H9 (cell line): ENCODE measurements around the gene NAP1L5. TPM values are rescaled to one million over a fixed set of nuclear protein-coding genes. Genes with fewer than 3 reads are reported as not detected.

Experiments
- DNase-seq: peaks from one replicate; pipeline ENCODE4 v3.0.0-alpha.2; 2017
- H2AFZ ChIP-seq: one replicate; pipeline ENCODE4 v1.6.1; 2013; ENCODE audit warnings: mild to moderate bottlenecking, low read length, control low read depth, moderate library complexity
- H2AK5ac ChIP-seq: 2 replicates; pipeline ENCODE4 v1.6.1; 2013; ENCODE audit warnings: low read length, control low read depth, mixed read lengths; ENCODE audit not compliant: insufficient read length
- H2BK120ac ChIP-seq: one replicate; pipeline ENCODE4 v1.6.1; 2013; ENCODE audit warnings: low read depth, mild to moderate bottlenecking, low read length, control low read depth, inconsistent platforms; ENCODE audit not compliant: poor library complexity, severe bottlenecking
- H2BK12ac ChIP-seq: 2 replicates; pipeline ENCODE4 v1.6.1; 2013; ENCODE audit warnings: low read length, control low read depth, mixed read lengths, low read depth; ENCODE audit not compliant: insufficient read length
- H2BK15ac ChIP-seq: 2 replicates; pipeline ENCODE4 v1.6.1; 2013; ENCODE audit warnings: low read depth, low read length, control low read depth
- H2BK20ac ChIP-seq: one replicate; pipeline ENCODE4 v1.6.1; 2013; ENCODE audit warnings: low read depth, mild to moderate bottlenecking, low read length, control low read depth, inconsistent platforms; ENCODE audit not compliant: poor library complexity, severe bottlenecking
- H2BK5ac ChIP-seq: 2 replicates; pipeline ENCODE4 v1.6.1; 2013; ENCODE audit warnings: low read length, control low read depth, mixed read lengths; ENCODE audit not compliant: insufficient read length
- H3K14ac ChIP-seq: 2 replicates; pipeline ENCODE4 v1.6.1; 2013; ENCODE audit warnings: low read length, control low read depth; ENCODE audit not compliant: insufficient read depth
- H3K18ac ChIP-seq: 2 replicates; pipeline ENCODE4 v1.6.1; 2013; ENCODE audit warnings: low read depth, mild to moderate bottlenecking, mixed read lengths, low read length, control low read depth; ENCODE audit not compliant: insufficient read length
- H3K23ac ChIP-seq: 2 replicates; pipeline ENCODE4 v1.6.1; 2013; ENCODE audit warnings: low read length, control low read depth, mixed read lengths, low read depth; ENCODE audit not compliant: insufficient read length
- H3K23me2 ChIP-seq: 2 replicates; pipeline ENCODE4 v1.6.1; 2013; ENCODE audit warnings: low read depth, mild to moderate bottlenecking, mixed read lengths, low read length, control low read depth; ENCODE audit not compliant: insufficient read length, poor library complexity, severe bottlenecking
- H3K27ac ChIP-seq: 2 replicates; pipeline ENCODE4 v1.5.1; 2013; ENCODE audit warnings: low read length, control low read depth, mixed read lengths, low read depth; ENCODE audit not compliant: insufficient read length
- H3K27me3 ChIP-seq: 2 replicates; pipeline ENCODE4 v1.6.1; 2013; ENCODE audit warnings: low read length, control low read depth, inconsistent platforms; ENCODE audit not compliant: insufficient read depth
- H3K4ac ChIP-seq: 2 replicates; pipeline ENCODE4 v1.6.1; 2013; ENCODE audit warnings: low read depth, mild to moderate bottlenecking, control low read depth, inconsistent platforms, low read length, moderate library complexity
- H3K4me1 ChIP-seq: 2 replicates; pipeline ENCODE4 v1.6.1; 2013; ENCODE audit warnings: low read length, control low read depth, inconsistent platforms; ENCODE audit not compliant: insufficient read depth
- H3K4me2 ChIP-seq: 2 replicates; pipeline ENCODE4 v1.6.1; 2013; ENCODE audit warnings: low read length, control low read depth, mixed read lengths; ENCODE audit not compliant: insufficient read length, insufficient read depth
- H3K56ac ChIP-seq: 2 replicates; pipeline ENCODE4 v1.6.1; 2013; ENCODE audit warnings: low read depth, mild to moderate bottlenecking, mixed read lengths, low read length, control low read depth; ENCODE audit not compliant: insufficient read length
- H3K79me1 ChIP-seq: 2 replicates; pipeline ENCODE4 v1.6.1; 2013; ENCODE audit warnings: low read depth, mild to moderate bottlenecking, moderate library complexity, low read length, control low read depth, inconsistent platforms; ENCODE audit not compliant: insufficient read depth, poor library complexity, severe bottlenecking
- H3K79me2 ChIP-seq: 2 replicates; pipeline ENCODE4 v1.6.1; 2013; ENCODE audit warnings: low read length, control low read depth, inconsistent platforms; ENCODE audit not compliant: insufficient read depth
- H3K9ac ChIP-seq: 2 replicates; pipeline ENCODE4 v1.6.1; 2013; ENCODE audit warnings: low read length, control low read depth, mixed read lengths; ENCODE audit not compliant: insufficient read length; ENCODE audit errors: extremely low read depth
- H3K9me3 ChIP-seq: one replicate; pipeline ENCODE4 v1.6.1; 2013; ENCODE audit warnings: low read depth, low read length, inconsistent platforms; ENCODE audit not compliant: control insufficient read depth
- H3T11ph ChIP-seq: one replicate; pipeline ENCODE4 v1.6.1; 2013; ENCODE audit warnings: mild to moderate bottlenecking, low read length, control low read depth, inconsistent platforms
- H4K20me1 ChIP-seq: one replicate; pipeline ENCODE4 v1.6.1; 2013; ENCODE audit not compliant: control insufficient read depth, insufficient read length, insufficient read depth
- H4K5ac ChIP-seq: 2 replicates; pipeline ENCODE4 v1.6.1; 2013; ENCODE audit warnings: low read depth, mild to moderate bottlenecking, mixed read lengths, low read length, control low read depth; ENCODE audit not compliant: insufficient read length
- H4K8ac ChIP-seq: replicated peaks from 2 replicates; pipeline ENCODE4 v1.6.1; 2013; ENCODE audit warnings: low read length, control low read depth, mixed read lengths, low read depth; ENCODE audit not compliant: insufficient read length
- H4K91ac ChIP-seq: 2 replicates; pipeline ENCODE4 v1.6.1; 2013; ENCODE audit warnings: low read depth, mild to moderate bottlenecking, moderate library complexity, mixed read lengths, low read length, control low read depth; ENCODE audit not compliant: insufficient read length
- H3K27ac Mint-ChIP-seq, 3 experiments: 2 replicates in 2 of 3; 3 replicates in 1 of 3; pipeline ENCODE4 v1.8.0; 2020 to 2021; ENCODE audit warnings: mixed read lengths in 3 of 3, mild to moderate bottlenecking in 1 of 3, moderate library complexity in 1 of 3
- H3K27me3 Mint-ChIP-seq: 2 replicates; pipeline ENCODE4 v1.8.0; 2021; ENCODE audit warnings: low read depth, mild to moderate bottlenecking, moderate library complexity, mixed read lengths
- H3K36me3 Mint-ChIP-seq, 3 experiments: 2 replicates in 2 of 3; 3 replicates in 1 of 3; pipeline ENCODE4 v1.8.0; 2020 to 2021; ENCODE audit warnings: low read depth in 3 of 3, mixed read lengths in 3 of 3; ENCODE audit not compliant: insufficient read depth in 1 of 3
- H3K4me1 Mint-ChIP-seq, 2 experiments: 2 replicates each; pipeline ENCODE4 v1.8.0; 2020; ENCODE audit warnings: mixed read lengths in 2 of 2
- H3K4me3 Mint-ChIP-seq, 2 experiments: 2 replicates in 1 of 2; 3 replicates in 1 of 2; pipeline ENCODE4 v1.8.0; 2020 to 2021; ENCODE audit warnings: mild to moderate bottlenecking in 2 of 2, mixed read lengths in 2 of 2, moderate library complexity in 1 of 2
- H3K9me3 Mint-ChIP-seq, 2 experiments: 2 replicates in 1 of 2; 3 replicates in 1 of 2; pipeline ENCODE4 v1.8.0; 2020; ENCODE audit warnings: mild to moderate bottlenecking in 2 of 2, mixed read lengths in 2 of 2, moderate library complexity in 1 of 2
- WGBS: extraction: QIAGEN DNeasy Blood & Tissue Kit; methylation state at CpG from one replicate; pipeline ENCODE4 v1.1.7; 2013; ENCODE audit warnings: missing lambda C conversion rate, low lambda C conversion rate, mixed read lengths; ENCODE audit not compliant: insufficient read length; ENCODE audit errors: extremely low coverage; 5-methylcytosine and 5-hydroxymethylcytosine counted together
- total RNA-seq: library from RNA; stranded (reverse); gene quantifications from 2 replicates; pipeline ENCODE4 v1.2.1, GENCODE V29; 2021
- TF ChIP-seq, protein P1 (sequence below): fragments of 200-600 bp; sonication (generic); conservative IDR thresholded peaks from 3 replicates; pipeline ENCODE4 v1.8.0; 2021; ENCODE audit warnings: antibody characterized with exemption, mild to moderate bottlenecking

Gene NAP1L5
- total RNA-seq, 1 experiment from 2014 or later: 2.2 TPM

DNA sequence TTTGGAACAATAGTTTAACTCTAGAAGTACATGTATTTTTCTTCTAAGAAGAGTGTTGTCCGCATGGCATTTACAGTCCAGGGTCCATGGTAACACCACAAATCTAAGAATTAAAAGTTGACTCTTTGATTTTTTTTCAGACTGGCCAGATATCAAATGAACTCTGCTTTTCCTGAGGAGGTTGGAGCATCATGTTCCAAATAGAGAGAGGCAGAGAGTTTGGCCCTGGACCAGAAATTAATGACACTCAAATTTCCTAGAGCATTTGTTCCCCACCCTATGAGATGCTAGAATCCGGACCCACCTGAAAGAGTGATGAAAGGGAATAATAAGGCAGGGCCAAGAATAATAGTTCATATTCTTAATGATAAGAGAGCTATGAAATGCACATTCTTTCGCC, 47.0 kb upstream of the NAP1L5 start:
- no peak overlapping the region for H2BK15ac ChIP-seq
- no peak overlapping the region for H3K18ac ChIP-seq
- no peak overlapping the region for H2BK12ac ChIP-seq
- no peak overlapping the region for H3K4me2 ChIP-seq
- no peak overlapping the region for H3K27ac ChIP-seq
- no peaks in the 10 kb centered on the region for H3K79me2 ChIP-seq
- no peaks in the 10 kb centered on the region for H3K23me2 ChIP-seq
- no peak overlapping the region for H3K4ac ChIP-seq
- Mint-ChIP-seq H3K4me1 (peaks cover 10 to 21% of the 10 kb centered on the region in 2 experiments), H3K27ac (0 out of 7 replicates have a peak overlapping the region, but pooled peaks of 1 of the 3 experiments have one; percentile 24), H3K36me3 (peaks cover 14 to 31% (median 25%) of the 10 kb centered on the region in 3 experiments; a peak in 6 of 7 replicates), H3K9me3 (no peaks in the 10 kb centered on the region), H3K27me3 (no peaks in the 10 kb centered on the region), H3K4me3 (no peak overlapping the region)
- H2BK5ac ChIP-seq: no peak overlapping the region
- H4K5ac ChIP-seq: no peak overlapping the region
- no peak for DNase-seq
- no peak overlapping the region for H4K91ac ChIP-seq
- H2BK20ac ChIP-seq: no peak overlapping the region
- H3K4me1 ChIP-seq: 0 out of 2 replicates have a peak, but pooled peaks cover 2% of the 10 kb centered on the region
- no peaks in the 10 kb centered on the region for H3K27me3 ChIP-seq
- H2AFZ ChIP-seq: no peak overlapping the region
- no peak overlapping the region for H4K8ac ChIP-seq
- H3K79me1 ChIP-seq: no peaks in the 10 kb centered on the region
- H2AK5ac ChIP-seq: no peak overlapping the region
- no peaks in the 10 kb centered on the region for H4K20me1 ChIP-seq
- no peak overlapping the region for H3K56ac ChIP-seq
- no peak overlapping the region for H3K23ac ChIP-seq
- H2BK120ac ChIP-seq: no peak overlapping the region
- H3T11ph ChIP-seq: no peak overlapping the region
- H3K9me3 ChIP-seq: no peaks in the 10 kb centered on the region
- H3K9ac ChIP-seq: no peak overlapping the region
- TF ChIP-seq, protein P1, sequence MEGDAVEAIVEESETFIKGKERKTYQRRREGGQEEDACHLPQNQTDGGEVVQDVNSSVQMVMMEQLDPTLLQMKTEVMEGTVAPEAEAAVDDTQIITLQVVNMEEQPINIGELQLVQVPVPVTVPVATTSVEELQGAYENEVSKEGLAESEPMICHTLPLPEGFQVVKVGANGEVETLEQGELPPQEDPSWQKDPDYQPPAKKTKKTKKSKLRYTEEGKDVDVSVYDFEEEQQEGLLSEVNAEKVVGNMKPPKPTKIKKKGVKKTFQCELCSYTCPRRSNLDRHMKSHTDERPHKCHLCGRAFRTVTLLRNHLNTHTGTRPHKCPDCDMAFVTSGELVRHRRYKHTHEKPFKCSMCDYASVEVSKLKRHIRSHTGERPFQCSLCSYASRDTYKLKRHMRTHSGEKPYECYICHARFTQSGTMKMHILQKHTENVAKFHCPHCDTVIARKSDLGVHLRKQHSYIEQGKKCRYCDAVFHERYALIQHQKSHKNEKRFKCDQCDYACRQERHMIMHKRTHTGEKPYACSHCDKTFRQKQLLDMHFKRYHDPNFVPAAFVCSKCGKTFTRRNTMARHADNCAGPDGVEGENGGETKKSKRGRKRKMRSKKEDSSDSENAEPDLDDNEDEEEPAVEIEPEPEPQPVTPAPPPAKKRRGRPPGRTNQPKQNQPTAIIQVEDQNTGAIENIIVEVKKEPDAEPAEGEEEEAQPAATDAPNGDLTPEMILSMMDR: no peak
- WGBS: no CpG with 5 or more reads among the region's 3 CpGs
- no peak overlapping the region for H3K14ac ChIP-seq
